ENCODE results near the gene CASP8.

The CASP8 gene

DNA sequence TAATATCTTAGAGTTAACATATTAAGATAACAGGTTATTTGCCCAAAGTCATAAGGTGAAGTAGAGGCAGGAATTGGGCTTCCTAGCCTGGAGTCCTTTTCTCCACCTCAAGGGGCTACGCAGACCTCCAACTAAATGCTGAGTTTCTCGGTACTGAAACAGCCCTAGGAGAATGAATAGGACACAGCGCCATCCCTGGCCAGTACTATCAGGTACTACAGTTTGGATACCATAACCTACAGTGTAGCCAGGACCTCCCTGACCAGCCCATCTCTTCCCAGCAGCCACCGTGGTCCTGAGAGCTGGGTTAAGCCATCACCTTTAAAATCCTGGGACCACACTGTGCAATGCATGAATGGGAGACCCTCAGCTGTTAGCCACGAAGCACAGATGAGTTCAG lies 15.7 kb downstream of the CASP8 start:
- Histone ChIP-seq H3K4me2 (no peak overlapping the region), H3K4me1 (ENCODE audit: low read depth, poor library complexity, severe bottlenecking) (no peaks in the 10 kb centered on the region), H4K20me1 (ENCODE audit: insufficient read depth) (no peaks in the 10 kb centered on the region), H3K27me3 (ENCODE audit: insufficient read depth, low read depth) (no peaks in the 10 kb centered on the region), H2AFZ (ENCODE audit: low read depth) (no peak overlapping the region), H3K4me3 (IDR thresholded peaks at IDR 0.05; ENCODE audit: insufficient read depth, low read depth, low read length) (no peak overlapping the region), H3K79me2 (ENCODE audit: insufficient read depth, low read depth) (peaks cover 11% of the 10 kb centered on the region; the same call in 1 of the 2 replicates), H3K27ac (no peak overlapping the region), H3K9ac (no peak overlapping the region), H3K36me3 (ENCODE audit: insufficient read depth) (peaks cover 34% of the 10 kb centered on the region; the same call in 1 of the 2 replicates)
- TF ChIP-seq CTCF (conservative IDR thresholded peaks at IDR 0.05; ENCODE audit: low read depth, low read length), result no peak; the same call in 1 of the 2 replicates

DNA sequence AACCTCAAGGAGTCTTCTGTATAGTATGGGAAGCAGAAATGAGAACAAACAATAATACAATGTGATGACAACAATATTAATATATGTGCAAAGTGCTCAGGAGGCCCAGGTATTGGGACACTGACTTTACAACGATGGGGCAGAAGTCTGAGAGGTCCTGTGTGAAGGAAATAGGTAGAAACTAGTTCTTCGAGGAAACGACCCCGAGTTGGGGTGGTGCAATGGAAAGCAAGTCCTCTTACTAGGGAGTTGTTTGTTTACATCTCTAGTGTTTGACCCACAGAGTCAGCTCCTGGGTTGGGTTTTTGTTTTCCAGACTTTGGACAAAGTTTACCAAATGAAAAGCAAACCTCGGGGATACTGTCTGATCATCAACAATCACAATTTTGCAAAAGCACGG lies 16.2 kb downstream of the CASP8 start:
- Histone ChIP-seq H3K9ac (no peak overlapping the region), H3K27ac (no peak overlapping the region), H2AFZ (ENCODE audit: low read depth) (no peak overlapping the region), H3K4me2 (no peak overlapping the region), H3K4me1 (ENCODE audit: low read depth, poor library complexity, severe bottlenecking) (no peaks in the 10 kb centered on the region), H3K36me3 (ENCODE audit: insufficient read depth) (peaks cover 34% of the 10 kb centered on the region; the same call in 1 of the 2 replicates), H3K27me3 (ENCODE audit: insufficient read depth, low read depth) (no peaks in the 10 kb centered on the region), H4K20me1 (ENCODE audit: insufficient read depth) (no peaks in the 10 kb centered on the region), H3K4me3 (IDR thresholded peaks at IDR 0.05; ENCODE audit: insufficient read depth, low read depth, low read length) (no peak overlapping the region), H3K79me2 (ENCODE audit: insufficient read depth, low read depth) (peaks cover 6% of the 10 kb centered on the region; the same call in 1 of the 2 replicates)
- no peak for TF ChIP-seq CTCF (conservative IDR thresholded peaks at IDR 0.05; ENCODE audit: low read depth, low read length)

- Histone ChIP-seq H3K27me3 (ENCODE audit: insufficient read depth, low read depth) (no peaks in the 10 kb centered on the region), H2AFZ (ENCODE audit: low read depth) (no peak overlapping the region), H3K9ac (no peak overlapping the region), H3K27ac (no peak overlapping the region), H3K79me2 (ENCODE audit: insufficient read depth, low read depth) (no peaks in the 10 kb centered on the region; the same call in 1 of the 2 replicates), H4K20me1 (ENCODE audit: insufficient read depth) (no peaks in the 10 kb centered on the region), H3K36me3 (ENCODE audit: insufficient read depth) (peaks cover 24% of the 10 kb centered on the region; the same call in 1 of the 2 replicates), H3K4me1 (ENCODE audit: low read depth, poor library complexity, severe bottlenecking) (no peaks in the 10 kb centered on the region), H3K4me2 (no peak overlapping the region), H3K4me3 (IDR thresholded peaks at IDR 0.05; ENCODE audit: insufficient read depth, low read depth, low read length) (no peak overlapping the region)
- no peak for TF ChIP-seq CTCF (conservative IDR thresholded peaks at IDR 0.05; ENCODE audit: low read depth, low read length)
These were observed 18.7 kb downstream of the CASP8 start for GRCh38 chr2:201279079-201279478.

DNA sequence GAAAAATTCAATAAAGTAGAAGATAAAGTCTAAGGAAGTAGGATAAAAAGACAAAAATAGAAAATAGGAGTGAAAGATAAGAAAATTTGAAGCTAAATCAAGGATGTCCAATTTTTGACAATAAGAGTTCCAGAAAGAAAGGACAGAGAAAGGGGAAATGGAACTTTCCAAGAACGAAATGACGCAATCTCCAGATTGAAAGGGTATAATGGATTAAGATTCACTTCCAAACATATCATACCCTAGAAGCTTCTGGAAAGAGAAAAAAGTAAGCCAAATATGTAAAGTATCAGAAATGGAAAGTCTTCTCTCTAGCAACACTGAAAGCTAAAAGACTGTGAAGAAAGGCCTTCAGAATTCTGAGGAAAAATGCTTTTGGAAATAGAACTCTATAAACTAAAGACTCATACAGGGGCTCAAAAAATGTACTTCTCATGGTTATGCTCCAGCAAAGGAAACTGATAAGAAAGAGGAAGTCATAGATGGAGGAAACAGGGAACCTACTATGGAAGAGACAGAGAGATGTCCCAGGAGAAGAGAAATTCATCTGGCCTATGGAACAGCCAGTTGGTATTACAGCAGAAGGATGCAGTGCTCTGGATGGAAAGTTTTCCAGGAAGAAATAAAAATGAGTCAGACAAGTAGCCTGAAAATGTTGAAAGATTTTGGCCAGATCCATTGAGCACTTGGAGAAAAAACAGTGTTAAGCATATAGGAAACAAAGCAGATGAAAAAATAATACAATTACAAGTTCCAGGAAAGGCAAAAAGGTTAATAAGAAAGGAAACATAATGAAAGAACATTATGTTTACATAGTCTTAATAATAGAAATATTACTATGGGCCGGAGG lies 20.1 kb downstream of the CASP8 start:
- Histone ChIP-seq H3K4me2 (no peak overlapping the region), H3K27ac (no peak overlapping the region), H3K36me3 (ENCODE audit: insufficient read depth) (peaks cover 18% of the 10 kb centered on the region; the same call in 1 of the 2 replicates), H3K27me3 (ENCODE audit: insufficient read depth, low read depth) (no peaks in the 10 kb centered on the region), H4K20me1 (ENCODE audit: insufficient read depth) (no peaks in the 10 kb centered on the region), H3K9ac (no peak overlapping the region), H3K79me2 (ENCODE audit: insufficient read depth, low read depth) (no peaks in the 10 kb centered on the region), H3K4me3 (IDR thresholded peaks at IDR 0.05; ENCODE audit: insufficient read depth, low read depth, low read length) (no peak overlapping the region), H2AFZ (ENCODE audit: low read depth) (no peak overlapping the region), H3K4me1 (ENCODE audit: low read depth, poor library complexity, severe bottlenecking) (no peaks in the 10 kb centered on the region)
- TF ChIP-seq CTCF (conservative IDR thresholded peaks at IDR 0.05; ENCODE audit: low read depth, low read length), result no peak

All from KMS-11 (cell line).